Activated naive CD4-positive, alpha-beta T cell treated with anti-CD3 and anti-CD28 coated beads, Interleukin-2, amount 50 U/mL, for 16 hours (primary cell): ENCODE measurements around the gene POLR1A.

ENCODE experiments used
- DNase-seq: peaks from one replicate; pipeline ENCODE4 v3.0.0-alpha.2; 2020

POLR1A gene

DNA sequence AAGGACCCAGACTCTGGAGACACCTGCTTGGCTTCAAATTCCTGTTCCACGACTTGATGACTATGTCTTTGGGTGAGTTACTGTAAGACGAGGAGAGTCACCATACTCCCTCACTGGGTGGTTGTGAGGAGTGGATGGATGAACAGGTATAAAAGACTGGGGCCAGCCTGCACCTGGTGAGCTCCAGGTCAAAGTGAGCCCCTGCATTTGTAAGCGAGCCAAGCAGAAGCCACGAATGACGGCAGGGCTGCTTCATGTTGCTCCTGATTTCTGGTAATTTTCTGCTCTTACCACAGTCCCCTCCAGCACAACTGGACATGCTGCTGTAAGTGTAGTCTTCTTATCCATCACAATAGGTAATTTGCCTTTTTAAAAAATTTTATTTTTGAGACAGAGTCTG lies 86.6 kb downstream of the POLR1A start:
- DNase-seq = no peak

DNA sequence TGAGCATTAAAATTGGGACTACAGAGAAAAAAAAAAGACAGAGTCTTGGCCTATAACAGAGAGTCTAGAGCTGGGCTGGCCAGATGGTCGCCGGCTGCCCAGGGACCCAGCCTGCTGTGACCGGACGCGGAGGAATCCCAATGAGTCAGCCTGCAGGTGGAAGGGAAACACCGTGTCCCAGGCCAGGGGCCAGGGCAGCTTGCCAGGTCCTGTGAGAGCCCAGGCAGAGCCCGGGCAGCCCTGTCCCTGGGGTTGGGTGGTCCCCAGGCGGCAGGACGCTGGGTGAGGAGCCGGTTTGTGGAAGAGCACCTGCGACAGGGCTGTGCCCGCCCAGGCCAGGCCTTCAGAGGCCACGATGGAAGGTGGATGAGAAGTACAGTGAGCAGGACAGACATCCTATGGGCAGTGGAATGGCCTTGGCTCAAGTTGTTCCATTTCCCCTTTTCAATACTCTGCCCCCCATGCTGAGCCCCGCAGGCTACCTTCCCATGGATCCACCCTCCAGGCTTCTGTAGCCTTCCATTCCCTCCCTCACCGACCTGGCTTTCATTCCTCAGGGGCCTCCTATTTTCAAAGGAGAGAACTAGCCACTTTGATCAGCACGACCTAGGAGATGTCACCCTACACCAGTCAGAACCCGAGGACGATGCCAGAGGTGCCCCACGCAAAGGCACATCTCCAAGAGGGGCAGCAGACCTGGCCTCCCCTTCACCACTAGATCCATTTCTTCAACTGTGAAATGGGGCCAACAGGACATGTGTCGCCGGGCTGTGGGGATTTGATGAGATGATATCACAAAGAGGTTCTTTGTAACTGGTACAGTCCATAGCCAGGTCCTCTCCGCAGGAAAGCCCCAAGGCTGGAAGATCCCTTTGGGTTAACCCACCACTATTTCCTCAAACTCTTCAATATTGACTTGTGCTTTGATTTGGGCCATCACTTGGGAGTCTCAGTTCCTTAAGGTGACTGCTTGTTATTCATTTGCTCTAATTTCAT lies 87.5 kb downstream of the POLR1A start:
- DNase-seq = no peak

DNA sequence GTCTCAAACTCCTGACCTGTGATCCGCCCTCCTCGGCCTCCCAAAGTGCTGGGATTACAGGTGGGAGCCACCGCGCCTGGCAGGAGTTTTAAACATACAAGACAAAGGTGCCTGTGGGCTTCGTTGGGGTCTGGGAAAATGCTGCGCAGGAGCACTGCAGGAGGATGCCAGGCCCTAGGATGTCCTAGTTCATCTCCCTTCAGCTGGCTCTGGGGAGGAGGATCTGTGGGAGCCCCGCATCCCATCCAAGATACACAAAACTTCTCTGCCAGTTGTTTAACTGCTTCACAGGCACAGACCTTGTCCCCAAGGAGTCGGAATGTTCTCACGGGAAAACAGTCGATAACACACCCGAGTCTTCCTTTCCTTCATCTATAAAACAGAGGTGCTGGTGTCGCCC lies 89.1 kb downstream of the POLR1A start:
- no peak for DNase-seq

DNA sequence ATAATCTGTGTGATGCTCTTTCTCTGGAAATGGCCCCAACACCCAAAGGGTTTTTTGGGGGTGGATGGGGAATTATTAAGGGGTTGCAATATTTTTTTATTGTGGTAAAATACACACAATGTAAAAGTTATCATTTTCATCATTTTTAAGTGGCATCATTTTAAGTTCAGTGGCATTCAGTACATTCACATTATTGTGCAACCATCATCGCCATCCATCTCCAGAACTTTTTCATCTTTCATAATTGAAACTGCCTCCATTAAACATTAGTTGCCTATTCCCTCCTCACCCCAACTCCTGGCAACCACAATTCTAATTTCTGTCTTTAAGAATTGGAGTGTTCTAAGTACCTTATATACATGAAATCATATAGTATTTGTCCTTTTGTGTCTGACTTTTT lies 90.0 kb downstream of the POLR1A start:
- no peak for DNase-seq

DNA sequence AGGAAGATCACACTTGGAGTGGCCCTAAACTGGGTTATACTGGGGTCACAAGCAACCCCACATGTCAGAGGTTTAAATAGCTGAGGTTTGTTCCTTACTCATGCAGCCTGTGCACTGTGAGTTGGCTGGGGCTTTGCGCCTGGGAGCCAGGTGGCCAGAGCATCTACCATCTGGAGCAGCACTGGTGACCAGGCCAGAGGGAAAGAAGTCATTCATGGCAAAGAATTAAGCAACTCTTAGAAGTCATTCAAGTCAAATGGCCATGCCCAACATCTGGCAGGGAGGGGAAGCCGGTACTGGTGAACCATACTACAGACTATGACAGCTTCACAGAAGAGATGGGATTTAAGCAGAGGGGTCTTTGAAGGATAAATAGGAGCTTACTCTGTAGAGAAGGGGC lies 90.7 kb downstream of the POLR1A start:
- DNase-seq = no peak

DNA sequence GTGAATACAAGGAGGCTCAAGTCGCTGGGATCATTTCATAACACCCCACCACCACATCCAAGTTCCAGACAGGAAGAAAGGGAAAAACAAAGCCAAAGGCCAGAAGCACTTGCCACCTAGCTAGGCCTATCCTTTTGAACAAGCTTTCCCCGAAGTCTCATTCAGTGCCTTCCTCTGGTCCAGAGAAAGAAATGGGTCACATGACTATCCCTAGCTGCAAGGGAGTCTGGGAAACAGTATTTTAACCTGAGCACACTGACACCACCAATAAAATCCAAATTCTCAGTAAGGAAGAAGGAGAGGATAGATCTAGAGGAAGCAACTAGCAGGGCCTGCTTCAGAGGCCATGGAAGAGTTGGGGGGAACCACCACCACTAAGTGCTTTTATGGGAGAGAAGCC lies 91.2 kb downstream of the POLR1A start:
- DNase-seq = no peak

DNA sequence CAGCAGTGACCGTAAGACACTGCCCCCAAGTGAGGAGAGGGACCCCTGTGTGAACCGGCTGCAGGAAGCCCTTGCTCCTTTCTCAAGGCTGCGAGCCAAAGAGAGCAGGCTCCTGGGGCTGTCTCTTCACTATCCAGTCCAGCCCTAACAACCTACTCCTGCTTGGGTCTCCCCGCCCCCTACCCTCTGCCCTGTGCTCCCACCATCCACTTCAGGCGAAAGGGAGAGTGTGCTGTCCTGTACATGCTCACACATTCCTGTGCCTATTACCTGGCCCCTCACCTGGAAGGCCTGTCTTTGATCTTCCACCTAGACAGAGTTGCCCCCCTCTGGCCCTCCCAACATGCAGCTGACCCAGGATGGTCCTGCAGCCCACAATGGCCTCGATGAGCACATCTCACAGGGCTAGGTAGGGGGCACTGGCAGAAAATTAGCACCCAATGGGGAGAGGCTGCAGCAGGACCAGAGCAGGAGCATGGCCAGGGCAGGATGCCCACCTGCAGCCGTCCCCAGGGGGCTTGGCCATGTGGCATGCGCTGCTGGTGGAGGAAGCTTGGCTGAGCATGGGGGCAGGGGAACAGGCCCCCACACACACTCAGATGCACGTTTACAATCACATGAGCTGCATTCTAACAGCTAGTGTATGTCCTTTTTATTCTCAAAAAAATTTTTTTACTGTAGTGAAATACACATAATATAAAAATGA lies 93.5 kb downstream of the POLR1A start:
- DNase-seq = no peak

DNA sequence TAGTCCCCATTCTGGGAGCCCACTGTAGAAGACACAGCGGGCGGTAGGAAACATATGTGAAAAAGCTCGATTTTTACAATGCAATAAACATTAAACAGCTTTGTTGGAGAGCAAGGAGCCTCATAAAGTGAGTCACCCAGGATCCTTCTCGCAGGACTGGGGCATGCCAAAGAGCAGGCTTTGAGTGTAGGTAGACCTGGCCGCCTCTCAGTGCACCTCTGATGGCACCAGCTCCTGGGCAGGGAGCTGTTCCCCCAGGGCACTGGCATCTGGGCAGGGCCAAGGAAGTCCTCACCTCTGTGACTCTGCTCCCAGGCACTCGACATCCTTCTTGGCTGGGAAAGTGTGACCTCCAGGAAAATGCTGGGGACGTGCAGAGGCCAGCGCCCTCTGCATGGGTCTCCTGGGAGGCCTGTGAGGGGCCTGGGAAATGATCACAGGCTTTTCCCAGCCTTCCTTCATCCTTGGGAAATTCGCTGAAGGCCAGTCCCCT lies 94.2 kb downstream of the POLR1A start:
- DNase-seq = no peak

DNA sequence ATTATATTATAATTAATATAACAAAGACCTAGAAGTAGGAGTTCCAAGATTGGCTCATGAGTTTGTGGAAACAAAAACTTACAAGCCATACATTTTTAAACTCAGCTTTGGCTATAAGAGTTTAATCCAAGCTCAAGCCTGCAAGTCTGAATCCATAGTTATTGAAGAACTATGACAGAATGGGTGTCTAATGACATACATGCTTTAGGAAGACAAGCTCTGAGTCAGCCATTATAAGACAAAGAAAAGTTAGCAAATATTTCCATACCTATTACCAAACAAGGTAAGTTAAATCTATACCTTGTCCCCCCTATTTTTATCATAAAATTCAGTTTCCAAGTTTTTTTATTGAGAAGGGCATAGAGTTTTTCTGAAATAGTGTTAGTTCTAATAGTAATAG lies 95.6 kb downstream of the POLR1A start:
- no peak for DNase-seq

DNA sequence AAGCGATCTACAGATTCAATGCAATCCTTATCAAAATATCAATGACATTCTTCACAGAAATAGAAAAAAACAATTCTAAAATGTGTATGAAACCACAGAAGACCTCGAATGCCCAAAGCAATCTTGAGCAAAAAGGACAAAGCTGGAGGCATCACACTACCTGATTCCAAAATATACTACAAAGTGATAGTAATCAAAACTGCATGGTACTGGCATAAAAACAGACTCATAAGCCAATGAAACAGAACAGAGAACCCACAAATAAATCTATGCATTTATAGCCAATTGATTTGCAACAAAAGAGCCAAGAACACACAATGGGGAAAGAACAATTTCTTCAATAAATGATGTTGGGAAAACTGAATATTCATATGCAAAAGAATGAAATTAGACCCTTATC lies 99.2 kb downstream of the POLR1A start:
- DNase-seq = no peak

DNA sequence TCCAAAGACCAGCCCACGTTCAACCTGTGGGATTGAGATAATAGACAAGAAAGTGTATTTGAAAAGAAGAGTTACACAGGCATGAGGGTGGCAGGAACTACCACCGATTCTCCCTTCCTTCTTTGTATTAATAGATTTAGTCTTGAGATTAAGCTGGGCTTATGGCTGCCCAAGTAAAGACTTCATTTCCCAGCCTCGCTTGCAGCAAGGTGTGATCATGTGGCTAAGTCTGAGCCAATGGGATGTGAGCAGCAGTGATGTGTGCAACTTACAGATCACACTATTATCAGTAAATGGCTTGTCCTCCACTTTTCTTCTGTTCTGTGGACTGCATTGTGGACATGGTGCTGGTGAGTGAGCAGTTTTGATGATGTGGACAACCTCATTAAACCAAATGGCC lies 101.7 kb downstream of the POLR1A start:
- no peak for DNase-seq

DNA sequence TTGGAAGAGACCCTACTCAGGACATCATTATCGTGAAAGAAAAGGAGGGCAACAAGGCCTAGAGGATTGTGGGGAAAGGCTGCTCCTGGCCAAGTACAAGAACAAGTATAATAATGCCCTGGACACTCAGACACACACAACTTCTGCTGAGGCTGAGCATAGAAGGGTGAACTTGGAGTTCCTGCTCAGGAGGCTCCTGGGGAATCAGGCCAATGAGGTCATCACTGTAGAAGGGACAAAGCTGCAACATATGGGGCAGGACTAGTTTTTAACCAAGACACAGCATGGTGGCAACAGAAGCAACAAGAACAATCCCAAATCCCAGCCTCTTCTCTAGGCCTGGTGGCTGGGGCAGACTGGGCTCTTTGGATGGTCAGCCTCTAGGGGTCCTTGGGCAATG lies 102.6 kb downstream of the POLR1A start:
- no peak for DNase-seq

DNA sequence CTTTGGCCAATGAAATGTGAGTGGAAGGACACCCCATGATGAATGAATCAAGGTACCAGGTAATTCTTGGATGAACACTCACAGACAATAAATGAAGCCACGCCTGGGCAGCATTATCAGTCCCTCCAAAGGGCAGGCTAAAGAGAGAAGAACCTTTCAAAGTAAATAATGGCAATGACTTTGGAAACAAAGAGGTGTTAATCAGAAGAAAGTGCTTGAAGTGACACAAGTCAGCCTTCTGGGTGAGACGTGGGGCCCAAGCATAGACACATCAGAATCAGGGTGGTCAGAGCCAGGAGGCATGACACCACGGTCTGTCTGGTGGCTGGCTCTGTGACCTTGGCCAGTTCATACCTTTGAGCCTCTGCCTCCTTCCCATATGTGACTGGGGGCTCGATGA lies 103.3 kb downstream of the POLR1A start:
- no peak for DNase-seq

DNA sequence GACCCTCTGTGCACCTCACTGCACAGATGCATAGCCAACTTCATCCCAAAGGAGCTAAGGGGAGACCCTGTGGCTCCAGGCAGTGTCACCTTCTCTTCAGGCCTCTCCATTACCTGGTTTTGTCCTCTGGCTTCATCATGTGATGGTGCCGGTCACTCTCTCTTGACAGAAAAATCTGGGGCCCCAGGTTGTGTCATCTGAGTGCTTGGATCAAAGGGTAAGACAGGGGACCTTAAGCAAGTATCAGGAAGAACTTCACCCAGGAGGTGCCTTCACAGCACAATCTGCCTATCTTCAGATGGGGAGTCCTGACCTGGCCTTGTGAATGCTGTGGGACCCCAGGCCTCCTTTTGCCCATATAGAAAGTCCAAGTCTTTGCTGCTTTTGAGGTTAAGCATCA lies 104.4 kb downstream of the POLR1A start:
- no peak for DNase-seq

DNA sequence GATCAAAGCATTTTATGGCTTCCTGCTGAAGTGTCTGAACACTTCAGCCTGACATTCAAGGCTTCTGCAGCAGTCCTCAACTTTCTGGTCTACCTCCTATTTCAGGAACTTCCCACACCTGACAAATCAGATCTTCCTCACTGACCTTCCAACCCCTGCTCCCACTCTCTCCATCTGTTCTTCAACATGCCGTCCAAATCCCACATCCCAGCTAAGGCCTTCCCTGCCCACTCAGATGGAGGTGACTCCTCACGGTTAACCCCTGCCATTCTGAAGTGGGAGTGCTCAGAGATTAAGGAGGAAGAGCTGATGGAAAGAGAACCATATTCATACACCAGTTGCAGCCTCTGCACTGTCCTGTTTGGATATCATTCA lies 104.8 kb downstream of the POLR1A start:
- no peak for DNase-seq

DNA sequence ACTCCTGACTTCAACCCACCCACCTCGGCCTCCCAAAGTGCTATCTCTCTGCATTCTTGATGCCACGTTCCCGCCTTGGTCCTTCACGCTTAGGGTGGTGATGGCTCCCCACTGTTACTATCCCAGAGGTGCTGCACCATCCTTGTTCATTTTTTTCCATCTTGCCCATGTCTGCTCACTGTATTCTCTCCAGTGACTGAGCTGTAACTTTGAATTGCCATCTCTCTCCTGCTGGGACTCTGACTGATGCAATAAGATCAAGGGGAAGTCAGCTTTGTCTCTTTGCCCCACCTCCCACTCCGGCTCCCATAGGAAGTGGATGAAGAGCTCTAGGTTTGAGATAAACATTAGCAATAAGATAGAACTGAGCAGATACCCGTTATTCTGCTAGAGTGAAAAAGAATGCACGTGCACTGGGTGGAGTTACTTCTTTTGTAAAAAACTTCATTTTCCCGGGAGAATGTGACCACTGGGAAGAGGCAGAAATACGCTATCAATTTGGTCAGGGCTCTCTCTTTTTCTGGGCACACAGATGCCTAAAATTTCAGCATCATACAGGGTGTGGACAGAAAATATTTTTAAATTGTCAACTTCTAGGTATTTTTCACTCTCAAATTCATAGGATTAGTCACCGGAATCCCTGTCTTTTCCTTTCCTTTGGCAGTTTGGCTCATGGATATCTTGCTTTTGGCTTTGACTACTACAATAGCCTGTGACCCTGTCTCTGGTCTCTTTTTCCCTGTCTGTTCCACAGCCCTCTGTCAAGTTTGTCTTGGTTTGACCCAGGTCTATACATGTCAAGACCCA lies 105.4 kb downstream of the POLR1A start:
- DNase-seq = no peak

DNA sequence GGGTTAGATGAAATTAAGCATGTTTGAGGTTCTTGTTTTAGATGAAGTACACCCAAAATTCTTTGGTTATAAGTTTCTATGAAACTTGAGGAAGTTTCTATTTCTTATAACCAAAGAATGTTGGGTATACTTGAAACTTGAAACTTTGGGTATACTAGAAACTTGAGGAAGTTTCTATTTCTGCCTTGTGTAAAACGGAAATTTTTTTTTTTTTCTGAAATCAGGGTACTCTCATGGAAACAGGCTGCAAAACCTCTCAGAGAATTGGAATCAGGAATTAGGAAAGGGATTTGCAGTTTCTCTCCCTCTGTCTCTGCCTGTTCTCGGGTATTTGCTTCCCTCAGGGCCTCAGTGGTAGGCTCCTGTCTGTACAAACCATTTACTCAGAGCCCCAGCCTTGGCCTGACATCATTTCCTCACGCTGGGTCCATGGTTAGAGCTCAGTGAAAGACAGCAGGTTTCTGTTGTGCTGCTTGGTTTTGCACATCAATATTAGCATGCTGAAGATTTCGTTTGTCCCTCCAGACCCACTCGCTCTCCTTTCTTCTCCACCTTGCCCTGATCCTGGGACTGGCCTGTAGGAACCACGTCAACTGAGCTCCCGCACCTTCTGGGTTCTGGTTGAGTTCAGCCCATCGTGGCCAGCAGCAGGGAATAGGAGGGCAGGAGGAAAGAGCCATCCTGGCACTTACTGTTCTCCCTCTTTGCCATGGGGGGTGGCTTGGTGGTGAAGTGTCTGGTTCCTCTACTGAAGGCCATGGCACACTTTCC lies 106.4 kb downstream of the POLR1A start:
- peak; percentile 27 for DNase-seq

DNA sequence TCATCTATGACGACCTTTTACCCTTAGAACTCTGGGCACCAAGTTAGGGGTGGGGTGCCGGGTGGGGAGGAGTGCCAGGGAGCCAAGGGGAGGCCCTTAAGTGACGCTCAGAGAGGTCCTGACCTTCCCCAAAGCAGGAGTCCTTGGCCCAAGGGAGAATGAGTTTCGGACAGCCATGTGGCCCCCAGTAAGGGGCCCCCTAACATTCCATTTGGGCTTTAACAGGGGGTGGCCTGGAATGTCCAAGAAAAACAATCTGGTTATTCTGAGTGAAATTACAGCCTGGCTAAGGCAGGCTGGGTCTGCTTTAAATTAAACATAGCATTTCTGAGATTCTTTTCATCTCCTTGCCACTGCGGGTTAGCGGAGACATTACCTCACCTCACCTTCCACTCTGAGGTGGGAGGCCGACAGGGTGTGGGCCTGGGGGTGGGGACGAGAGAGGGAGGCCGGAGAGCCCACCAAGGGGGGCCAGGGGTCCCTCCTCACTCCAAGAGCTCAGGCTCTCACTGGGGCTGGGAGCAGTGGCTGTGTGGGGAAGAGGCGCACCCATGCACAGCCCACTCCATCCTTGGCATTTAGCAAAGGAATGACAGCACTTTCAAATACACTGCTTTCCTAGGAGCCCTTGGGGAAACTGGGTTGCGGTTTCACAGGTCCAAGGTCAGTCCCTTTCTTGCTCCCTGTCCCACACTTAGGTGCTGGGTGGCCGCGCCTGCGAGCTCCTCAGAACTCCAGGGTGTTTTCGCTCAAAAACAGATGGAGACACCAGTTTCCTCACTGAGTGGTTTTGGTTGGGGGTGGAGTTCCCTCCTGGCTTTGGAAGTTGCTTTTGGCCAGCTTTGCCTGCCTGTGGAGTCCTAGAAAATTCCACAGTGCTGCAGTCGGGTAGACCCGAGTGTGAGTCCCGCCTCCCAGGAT lies 107.4 kb downstream of the POLR1A start:
- DNase-seq = no peak

DNA sequence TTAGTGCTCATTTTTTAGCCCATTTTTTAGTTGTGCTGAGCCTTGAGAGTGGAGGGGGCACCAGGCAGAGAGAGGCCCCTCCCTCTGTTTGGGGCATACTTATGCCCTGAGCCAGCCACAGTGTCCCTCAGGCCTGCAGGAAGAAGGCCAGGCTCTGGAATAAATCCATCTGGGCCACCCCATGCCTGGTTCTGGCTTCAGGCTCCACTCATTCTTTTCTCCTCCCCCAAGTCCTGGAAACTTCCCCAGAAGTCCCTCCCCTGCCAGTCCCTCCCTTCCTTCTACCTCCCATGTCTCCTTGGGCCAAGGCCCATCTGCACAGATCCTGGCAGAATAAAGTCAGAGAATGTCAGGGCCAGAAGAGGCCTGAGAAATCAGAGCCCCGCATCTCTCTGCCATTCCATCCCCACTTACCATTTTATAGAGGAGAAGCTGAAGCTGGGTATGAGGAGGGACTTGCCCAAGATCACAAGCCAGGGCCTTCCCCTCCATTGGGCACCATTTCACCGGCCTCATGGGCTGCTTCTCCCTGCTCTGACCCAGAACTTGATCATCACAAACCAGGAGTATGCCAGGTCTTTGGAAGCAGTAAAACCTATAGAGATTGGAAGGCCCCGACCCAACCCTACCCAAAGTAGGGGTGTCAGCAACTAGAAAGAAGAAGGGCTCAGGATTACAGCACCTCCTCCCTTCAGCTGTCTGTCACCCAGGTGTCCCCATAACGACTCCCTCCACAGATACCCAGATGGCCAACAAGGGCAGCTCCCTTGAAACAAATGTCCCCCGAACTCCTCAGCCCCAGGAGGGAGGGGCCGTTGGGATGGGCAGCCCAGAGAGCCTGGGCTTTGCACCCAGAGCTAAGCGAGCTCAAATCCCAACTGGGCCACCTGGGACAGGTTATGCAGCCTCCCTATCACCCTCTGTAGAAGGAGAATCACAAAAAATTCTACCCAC lies 108.4 kb downstream of the POLR1A start:
- no peak for DNase-seq

DNA sequence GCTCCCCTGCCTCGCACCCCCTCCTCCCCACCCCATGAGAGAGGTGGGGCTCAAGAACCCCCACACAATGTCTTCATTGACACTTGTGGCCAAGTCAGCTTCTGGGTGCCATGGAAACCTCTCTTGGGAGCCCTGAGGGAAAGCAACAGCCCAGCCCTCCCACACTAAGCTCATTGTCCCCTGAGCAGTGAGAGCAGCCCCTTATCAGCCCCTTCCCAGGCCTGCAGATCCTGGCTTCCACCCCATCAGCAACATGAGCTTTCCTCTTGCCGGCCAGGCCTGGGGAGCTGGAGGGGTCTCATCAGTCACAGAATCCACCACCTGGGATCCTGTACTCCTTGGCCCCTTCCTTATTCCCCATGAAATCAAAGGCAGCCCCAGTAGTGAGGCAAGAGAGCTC lies 109.1 kb downstream of the POLR1A start:
- DNase-seq = no peak
